Stimulated activated CD8-positive, alpha-beta memory T cell treated with anti-CD3 and anti-CD28 coated beads, Interleukin-15, amount 100 ng/mL, for 24 hours (primary cell): Measurements from ENCODE around the gene ADGB.

Experiments
- DNase-seq: peaks from one replicate; pipeline ENCODE4 v3.0.0-alpha.2; 2020; ENCODE audit warnings: low read depth

The ADGB gene

DNA sequence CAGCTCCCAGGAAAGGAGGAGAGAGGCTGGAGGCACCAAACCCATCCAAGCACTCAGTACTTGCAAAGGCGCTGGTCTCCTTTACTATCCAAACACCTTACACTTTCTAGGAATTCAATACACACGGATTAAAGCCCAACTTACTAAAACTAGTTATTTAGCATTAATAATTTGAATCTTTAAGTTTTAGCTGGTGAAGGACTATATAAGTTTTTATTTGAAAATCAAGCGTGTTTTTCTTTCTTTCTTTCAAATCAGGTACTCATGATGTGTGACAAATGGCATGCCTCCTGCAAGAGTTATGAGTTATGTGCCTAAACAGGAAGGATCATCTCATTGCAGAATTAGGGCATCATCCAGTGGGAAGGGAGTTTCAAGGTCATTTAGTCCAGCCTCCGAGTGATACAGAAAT, 263.7 kb downstream of the ADGB start:
- DNase-seq: no peak

DNA sequence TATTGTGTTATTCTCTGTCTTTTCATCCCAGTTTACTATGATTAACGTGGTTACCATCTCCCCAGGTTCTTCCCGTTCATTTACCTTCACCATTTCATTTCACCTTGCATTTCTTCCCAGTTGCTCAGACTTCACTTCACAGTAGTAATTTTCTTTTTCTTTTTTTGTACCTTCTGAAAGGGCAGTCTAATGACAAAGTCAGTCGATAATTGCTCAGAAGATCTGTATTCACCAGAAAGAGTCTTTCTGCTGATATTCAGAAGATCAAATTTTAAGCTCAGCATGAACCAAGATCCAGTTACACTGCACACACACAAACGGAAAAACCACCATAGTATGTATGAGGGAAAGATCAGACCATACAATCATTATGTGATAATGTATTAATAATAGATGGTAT, 265.5 kb downstream of the ADGB start:
- no peak for DNase-seq

DNA sequence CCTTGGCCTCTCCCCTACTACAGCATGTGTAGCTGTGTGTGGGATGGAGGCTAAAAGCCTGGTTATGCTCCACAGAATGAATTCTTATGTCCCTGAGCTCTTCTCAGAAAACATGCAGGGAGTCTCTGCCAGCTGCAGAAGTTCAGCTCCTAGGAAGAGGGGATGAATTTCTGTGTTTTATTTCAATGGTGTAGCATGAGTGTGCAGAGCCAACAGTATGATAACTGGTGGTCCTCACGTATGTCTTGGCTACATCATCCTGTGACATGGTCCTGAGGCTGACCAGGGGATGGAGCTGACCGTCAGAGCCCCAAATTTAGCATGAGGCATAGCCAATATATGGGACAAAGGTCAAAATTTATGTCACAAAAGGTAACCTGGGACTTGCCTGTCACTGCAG, 266.1 kb downstream of the ADGB start:
- DNase-seq: no peak
